MM.1S (cell line): ENCODE results near the gene TAGLN2.

ENCODE experiments used
- CTCF ChIP-seq: fragments of 300-600 bp; sonication (generic); IDR thresholded peaks from 2 replicates; pipeline ENCODE4 v1.5.1; 2016; ENCODE audit warnings: antibody characterized with exemption, low read length, mixed read lengths
- EZH2 ChIP-seq: fragments of 300-600 bp; sonication (generic); optimal IDR thresholded peaks from 2 replicates; pipeline ENCODE3; 2017; ENCODE audit warnings: low read depth, mild to moderate bottlenecking, antibody characterized with exemption, low read length, mixed read lengths
- EZH2phosphoT487 ChIP-seq: fragments of 300-600 bp; sonication (generic); IDR thresholded peaks from 2 replicates; pipeline ENCODE4 v1.6.1; 2018; ENCODE audit warnings: antibody characterized with exemption, low read length

DNA sequence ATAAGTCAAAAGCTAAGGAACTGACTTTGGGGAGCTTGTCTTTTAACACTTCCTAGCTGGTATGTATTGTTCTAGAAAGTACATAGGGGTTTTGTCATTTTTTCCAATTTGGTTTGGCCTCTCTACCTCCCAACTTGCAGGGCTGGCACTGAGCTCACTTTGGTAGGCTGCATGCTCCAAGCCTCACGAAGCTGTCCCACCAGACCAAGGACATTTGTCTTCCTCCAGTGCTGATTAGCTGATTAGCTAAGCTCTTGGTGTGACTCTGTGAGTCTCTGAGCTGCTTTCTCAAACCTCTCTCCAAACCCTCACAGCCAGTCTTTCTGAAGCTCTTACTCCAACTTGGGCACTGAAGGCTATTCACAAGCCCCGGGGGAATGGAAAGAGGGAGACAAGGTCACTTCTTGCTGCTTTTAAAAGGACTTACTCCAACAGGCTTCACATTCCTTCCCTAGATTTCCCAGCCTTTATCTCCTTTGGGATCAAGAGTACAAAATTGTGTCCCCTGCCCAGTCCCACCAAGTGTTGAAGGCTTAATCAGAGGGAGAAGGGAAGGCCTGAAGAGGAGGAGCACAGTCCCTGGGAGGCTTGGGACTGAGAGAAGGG, 24.4 kb downstream of the TAGLN2 start:
- TF ChIP-seq CTCF (no peak), EZH2 (no peak), EZH2phosphoT487 (no peak)
